Brain microvascular endothelial cell (primary cell): ENCODE measurements around the gene ZNF219.

ENCODE experiments used
- DNase-seq: peaks from one replicate; pipeline ENCODE4 v3.0.0-alpha.2; 2020
- H3K27ac ChIP-seq: fragments of 250-450 bp; sonication (Bioruptor Pico); 2 replicates; pipeline ENCODE4 v1.5.1; 2020; ENCODE audit warnings: mild to moderate bottlenecking, moderate library complexity
- H3K27me3 ChIP-seq: fragments of 250-450 bp; sonication (Bioruptor Pico); replicated peaks from 2 replicates; pipeline ENCODE4 v1.5.1; 2020; ENCODE audit warnings: mild to moderate bottlenecking
- H3K36me3 ChIP-seq: fragments of 250-450 bp; sonication (Bioruptor Pico); replicated peaks from 2 replicates; pipeline ENCODE4 v1.5.1; 2020; ENCODE audit warnings: mild to moderate bottlenecking
- H3K4me3 ChIP-seq: 2 replicates; pipeline ENCODE4 v1.5.1; 2011; ENCODE audit warnings: low read depth, mild to moderate bottlenecking, control low read depth, low read length, moderate library complexity
- CTCF ChIP-seq: IDR thresholded peaks from 2 replicates; pipeline ENCODE4 v1.5.1; 2011; ENCODE audit warnings: low read depth, mild to moderate bottlenecking, moderate library complexity, low read length, control low read depth, inconsistent platforms; ENCODE audit errors: missing control alignments
- in situ Hi-C: cut with HindIII; loops from 2 replicates; pipeline ENCODE4 v1.10.0; 2017; ENCODE audit warnings: low sequenced_read_pairs, low pct_ligation_motif_present

The ZNF219 gene

GRCh38 chr14:21121122-21121521 is 22.7 kb upstream of the ZNF219 start:
- H3K27ac ChIP-seq = no peak overlapping the region
- in situ Hi-C loops = no loop called here

GRCh38 chr14:21120686-21121085 is 22.2 kb upstream of the ZNF219 start:
- no peak for TF ChIP-seq CTCF
- no peak for DNase-seq
- Histone ChIP-seq H3K27me3 (no peaks in the 10 kb centered on the region), H3K36me3 (no peaks in the 10 kb centered on the region), H3K27ac (no peak overlapping the region), H3K4me3 (no peak overlapping the region)
- in situ Hi-C loops = no loop called here

More at GRCh38 chr14:21121122-21121521, 22.7 kb upstream of the ZNF219 start:
- no peak for DNase-seq
- no peak overlapping the region for H3K4me3 ChIP-seq
- no peak for TF ChIP-seq CTCF
- no peaks in the 10 kb centered on the region for H3K36me3 ChIP-seq
- no peaks in the 10 kb centered on the region for H3K27me3 ChIP-seq

- Histone ChIP-seq H3K36me3 (no peaks in the 10 kb centered on the region), H3K4me3 (no peak overlapping the region), H3K27me3 (no peaks in the 10 kb centered on the region), H3K27ac (no peak overlapping the region)
- no peak for DNase-seq
- in situ Hi-C loops = no loop called here
- no peak for TF ChIP-seq CTCF
Observed at GRCh38 chr14:21118933-21119332, 20.5 kb upstream of the ZNF219 start.

GRCh38 chr14:21113369-21113768 is 14.9 kb upstream of the ZNF219 start:
- Histone ChIP-seq H3K27ac (no peak overlapping the region), H3K36me3 (no peaks in the 10 kb centered on the region), H3K27me3 (no peaks in the 10 kb centered on the region), H3K4me3 (no peak overlapping the region)
- in situ Hi-C loops = no loop called here
- no peak for TF ChIP-seq CTCF
- no peak for DNase-seq

- in situ Hi-C loops = no loop called here
- no peak for TF ChIP-seq CTCF
- DNase-seq = no peak
Observed at GRCh38 chr14:21112255-21112654, 13.8 kb upstream of the ZNF219 start.

GRCh38 chr14:21109377-21110138 is 11.1 kb upstream of the ZNF219 start:
- H3K4me3 ChIP-seq = no peak overlapping the region
- H3K27me3 ChIP-seq = no peaks in the 10 kb centered on the region
- no peak for TF ChIP-seq CTCF
- H3K27ac ChIP-seq = no peak overlapping the region
- DNase-seq = no peak
- no peaks in the 10 kb centered on the region for H3K36me3 ChIP-seq
- in situ Hi-C loops = no loop called here

More at GRCh38 chr14:21112255-21112654, 13.8 kb upstream of the ZNF219 start:
- Histone ChIP-seq H3K36me3 (no peaks in the 10 kb centered on the region), H3K27me3 (no peaks in the 10 kb centered on the region), H3K4me3 (no peak overlapping the region), H3K27ac (no peak overlapping the region)
